ENCODE data around the gene KCNMB4.

- TF ChIP-seq CTCF (IDR thresholded peaks at IDR 0.05): no peak
- no peak for TF ChIP-seq POLR2AphosphoS5 (IDR thresholded peaks at IDR 0.05)
Observed at GRCh38 chr12:70467918-70468733, 102.0 kb downstream of the KCNMB4 start.
